IPS-18a (cell line): Measurements from ENCODE around the gene VPS41.
"Not testable (repeated sequence)": the region's sequence is repeated elsewhere in the genome, so short reads cannot be mapped to it uniquely, and the experiment has no call there.

Source experiments
- H3K27ac ChIP-seq: one replicate; pipeline ENCODE4 v1.5.1; 2013; ENCODE audit warnings: low read length
- H3K27me3 ChIP-seq: one replicate; pipeline ENCODE4 v1.6.1; 2013; ENCODE audit warnings: mild to moderate bottlenecking, low read length; ENCODE audit not compliant: control insufficient read depth, insufficient read depth
- H3K36me3 ChIP-seq: one replicate; pipeline ENCODE4 v1.6.1; 2013; ENCODE audit warnings: low read depth, low read length; ENCODE audit not compliant: control insufficient read depth
- H3K4me1 ChIP-seq: one replicate; pipeline ENCODE4 v1.6.1; 2013; ENCODE audit warnings: low read depth, low read length; ENCODE audit not compliant: control insufficient read depth
- H3K4me3 ChIP-seq: one replicate; pipeline ENCODE4 v1.5.1; 2013; ENCODE audit warnings: low read length
- H3K9ac ChIP-seq: one replicate; pipeline ENCODE4 v1.6.1; 2013; ENCODE audit warnings: mild to moderate bottlenecking, low read length, moderate library complexity
- H3K9me3 ChIP-seq: one replicate; pipeline ENCODE4 v1.6.1; 2013; ENCODE audit warnings: low read depth, low read length; ENCODE audit not compliant: control insufficient read depth

Gene VPS41

GRCh38 chr7:38908759-38909335 is at the start of gene VPS41:
TSS of gene VPS41 (minus strand) at chr7:38909191. CDS start at chr7:38909174, 17 bp downstream.
- no peaks in the 10 kb centered on the region for H3K9me3 ChIP-seq
- H3K4me3 ChIP-seq = peak within 1 kb of the TSS; percentile 85
- H3K27ac ChIP-seq = no peak within 1 kb of the TSS
- H3K27me3 ChIP-seq = no peaks in the 10 kb centered on the region
- no peaks in the 10 kb centered on the region for H3K4me1 ChIP-seq
- H3K9ac ChIP-seq = peak within 1 kb of the TSS; percentile 60
- no peaks in the 10 kb centered on the region for H3K36me3 ChIP-seq

DNA sequence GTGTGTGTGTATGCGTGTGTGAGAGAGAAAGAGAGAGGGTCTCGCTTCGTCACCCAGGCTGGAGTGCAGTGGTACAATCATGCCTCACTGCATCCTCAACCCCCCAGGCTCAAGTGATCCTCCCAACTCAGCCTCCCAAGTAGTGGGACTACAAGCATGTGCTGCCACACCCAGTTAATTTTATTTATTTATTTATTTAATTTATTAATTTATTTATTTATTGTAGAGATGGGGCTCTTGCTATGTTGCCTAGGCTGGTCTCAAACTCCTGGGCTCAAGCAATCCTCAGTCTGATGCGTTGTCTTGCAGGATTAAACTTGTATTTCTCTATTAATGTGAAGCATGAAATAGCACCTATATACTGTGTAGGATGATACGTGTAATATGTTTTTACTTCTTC is 46.9 kb upstream of the VPS41 start:
- Histone ChIP-seq H3K9me3 (no peaks in the 10 kb centered on the region), H3K36me3 (no peaks in the 10 kb centered on the region), H3K9ac (no peak overlapping the region)

GRCh38 chr7:38953971-38954370 is 45.0 kb upstream of the VPS41 start:
- Histone ChIP-seq H3K9me3 (no peaks in the 10 kb centered on the region), H3K9ac (no peak overlapping the region), H3K4me1 (no peaks in the 10 kb centered on the region), H3K27ac (no peak overlapping the region), H3K36me3 (no peaks in the 10 kb centered on the region), H3K27me3 (no peaks in the 10 kb centered on the region), H3K4me3 (no peak overlapping the region)

More for the DNA sequence above, 46.9 kb upstream of the VPS41 start:
- Histone ChIP-seq H3K4me3 (no peak overlapping the region), H3K27me3 (no peaks in the 10 kb centered on the region), H3K27ac (no peak overlapping the region), H3K4me1 (no peaks in the 10 kb centered on the region)

DNA sequence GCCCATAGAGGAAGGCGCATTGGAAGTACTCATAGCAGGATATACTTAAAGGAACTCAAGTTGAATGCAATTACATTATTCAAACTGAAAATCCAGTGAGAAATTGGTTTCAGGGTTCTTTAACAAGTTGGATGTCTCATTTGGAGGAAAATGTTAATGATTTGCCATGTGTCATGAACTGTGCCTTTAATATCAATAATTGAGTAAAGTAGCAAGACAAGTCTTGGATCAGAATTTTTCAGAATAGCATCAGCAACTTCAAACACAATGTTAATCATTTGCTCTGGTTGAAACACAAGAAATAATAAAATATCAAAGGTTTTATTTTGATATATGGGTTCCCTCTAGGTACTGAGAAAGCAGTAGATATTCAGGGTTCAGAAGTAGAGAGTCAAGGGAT is 44.2 kb upstream of the VPS41 start:
- H3K9ac ChIP-seq = no peak overlapping the region
- no peak overlapping the region for H3K4me3 ChIP-seq
- H3K4me1 ChIP-seq = no peaks in the 10 kb centered on the region
- H3K36me3 ChIP-seq = no peaks in the 10 kb centered on the region
- H3K27me3 ChIP-seq = no peaks in the 10 kb centered on the region
- H3K27ac ChIP-seq = no peak overlapping the region
- H3K9me3 ChIP-seq = no peaks in the 10 kb centered on the region

DNA sequence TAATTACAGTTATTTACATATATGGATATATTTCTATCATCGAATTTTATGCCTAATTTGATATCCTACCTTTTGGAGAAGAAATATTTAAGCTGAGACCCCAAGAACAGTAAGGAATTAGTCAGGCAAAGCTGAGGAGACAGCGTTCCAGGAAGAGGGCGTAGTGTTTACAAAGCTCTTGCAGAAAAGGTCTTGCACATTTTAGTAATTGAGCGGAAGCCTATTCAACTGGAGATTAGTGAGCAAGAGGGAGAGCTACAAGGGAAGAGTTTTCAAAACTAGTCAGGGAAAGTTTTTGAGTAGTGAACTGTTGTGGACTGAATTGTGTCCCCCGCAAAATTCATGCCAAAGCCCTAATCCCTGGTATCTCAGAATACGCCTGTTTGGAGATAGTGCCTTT is 42.2 kb upstream of the VPS41 start:
- no peaks in the 10 kb centered on the region for H3K4me1 ChIP-seq
- no peaks in the 10 kb centered on the region for H3K9me3 ChIP-seq
- no peak overlapping the region for H3K4me3 ChIP-seq
- no peak overlapping the region for H3K9ac ChIP-seq
- H3K27ac ChIP-seq = no peak overlapping the region
- no peaks in the 10 kb centered on the region for H3K27me3 ChIP-seq
- H3K36me3 ChIP-seq = no peaks in the 10 kb centered on the region

GRCh38 chr7:38950309-38950708 is 41.3 kb upstream of the VPS41 start:
- H3K27me3 ChIP-seq = no peaks in the 10 kb centered on the region
- H3K27ac ChIP-seq = no peak overlapping the region
- H3K4me3 ChIP-seq = no peak overlapping the region
- H3K9me3 ChIP-seq = no peaks in the 10 kb centered on the region
- no peak overlapping the region for H3K9ac ChIP-seq
- H3K4me1 ChIP-seq = no peaks in the 10 kb centered on the region
- H3K36me3 ChIP-seq = no peaks in the 10 kb centered on the region

GRCh38 chr7:38947541-38947940 is 38.5 kb upstream of the VPS41 start:
- not testable (repeated sequence) for H3K9me3 ChIP-seq

DNA sequence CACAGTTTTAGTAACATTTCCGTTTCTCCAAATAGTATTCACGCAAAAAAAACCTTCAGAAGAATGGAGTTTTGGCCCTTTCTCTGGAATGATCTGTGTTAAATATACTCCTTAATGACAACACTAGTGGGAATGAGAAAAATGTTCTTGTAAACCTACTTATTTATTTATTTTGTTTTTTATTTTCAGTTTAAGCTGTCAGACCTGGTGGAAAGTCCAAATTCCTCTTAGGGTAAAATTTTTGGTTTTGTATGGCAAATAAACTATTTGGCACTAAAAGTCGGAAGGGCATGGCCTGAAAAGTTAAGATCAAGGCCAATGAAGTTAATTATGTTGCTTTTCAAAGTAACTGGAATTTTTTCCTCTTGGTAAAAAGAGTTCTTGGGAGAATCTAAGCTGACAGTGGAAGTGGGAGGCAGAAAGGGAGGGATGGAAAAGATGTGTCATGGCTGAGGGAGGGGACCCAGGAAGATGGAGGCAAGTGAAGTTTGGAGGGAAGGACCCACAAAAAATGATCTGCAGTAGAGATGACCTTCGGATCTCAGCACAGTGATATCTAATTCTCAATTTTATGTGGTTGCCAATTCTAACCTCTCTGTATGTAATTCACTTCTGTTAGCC is 33.5 kb upstream of the VPS41 start:
- H3K9me3 ChIP-seq = no peaks in the 10 kb centered on the region
- no peaks in the 10 kb centered on the region for H3K36me3 ChIP-seq
- H3K4me3 ChIP-seq = no peak overlapping the region
- H3K9ac ChIP-seq = no peak overlapping the region
- no peaks in the 10 kb centered on the region for H3K27me3 ChIP-seq
- H3K27ac ChIP-seq = no peak overlapping the region
- no peaks in the 10 kb centered on the region for H3K4me1 ChIP-seq

More at GRCh38 chr7:38947541-38947940, 38.5 kb upstream of the VPS41 start:
- not testable (repeated sequence) for H3K9ac ChIP-seq, H3K27ac ChIP-seq, H3K4me3 ChIP-seq, H3K36me3 ChIP-seq, H3K27me3 ChIP-seq, H3K4me1 ChIP-seq

DNA sequence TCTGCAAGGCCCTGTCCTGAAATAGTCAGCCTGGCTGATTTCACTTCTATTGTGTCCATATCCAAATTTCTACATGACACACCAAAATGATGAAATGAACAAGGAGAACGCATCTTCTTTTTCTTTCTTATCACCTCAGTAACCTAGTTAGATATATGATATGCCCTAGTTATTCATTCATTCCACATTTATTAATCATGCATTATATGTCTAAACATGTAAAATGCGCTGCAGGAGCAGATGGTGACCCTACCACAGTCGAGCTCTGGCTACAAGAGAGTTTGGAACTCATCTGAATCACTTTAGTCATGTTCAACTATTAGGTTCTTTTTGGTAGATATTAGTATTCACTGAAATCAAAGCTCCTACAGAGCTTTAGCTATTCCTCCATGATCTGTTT is 31.8 kb upstream of the VPS41 start:
- no peaks in the 10 kb centered on the region for H3K9me3 ChIP-seq
- no peak overlapping the region for H3K4me3 ChIP-seq
- no peaks in the 10 kb centered on the region for H3K27me3 ChIP-seq
- H3K36me3 ChIP-seq = no peaks in the 10 kb centered on the region
- no peak overlapping the region for H3K27ac ChIP-seq
- H3K4me1 ChIP-seq = no peaks in the 10 kb centered on the region
- no peak overlapping the region for H3K9ac ChIP-seq

DNA sequence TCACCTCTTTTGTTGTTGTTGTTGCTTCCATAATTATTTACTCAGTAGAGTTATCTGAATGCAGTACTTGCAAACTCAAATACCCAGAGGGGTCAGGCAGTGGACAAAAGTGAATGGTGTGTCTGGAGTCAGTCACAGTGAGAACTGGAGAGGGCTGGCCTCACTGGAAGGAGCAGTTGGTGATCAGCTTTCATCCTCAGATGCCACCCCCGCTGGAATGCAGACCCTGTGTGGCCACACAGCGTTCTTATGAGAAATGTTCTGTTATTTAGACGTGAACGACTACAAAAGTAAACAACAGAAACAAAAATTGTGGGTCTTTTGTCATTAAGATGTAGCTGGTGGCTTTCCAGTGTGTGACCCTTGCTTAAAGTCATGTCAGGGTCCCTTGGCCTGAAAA is 29.6 kb upstream of the VPS41 start:
- H3K27me3 ChIP-seq = no peaks in the 10 kb centered on the region
- no peaks in the 10 kb centered on the region for H3K4me1 ChIP-seq
- H3K9ac ChIP-seq = no peak overlapping the region

DNA sequence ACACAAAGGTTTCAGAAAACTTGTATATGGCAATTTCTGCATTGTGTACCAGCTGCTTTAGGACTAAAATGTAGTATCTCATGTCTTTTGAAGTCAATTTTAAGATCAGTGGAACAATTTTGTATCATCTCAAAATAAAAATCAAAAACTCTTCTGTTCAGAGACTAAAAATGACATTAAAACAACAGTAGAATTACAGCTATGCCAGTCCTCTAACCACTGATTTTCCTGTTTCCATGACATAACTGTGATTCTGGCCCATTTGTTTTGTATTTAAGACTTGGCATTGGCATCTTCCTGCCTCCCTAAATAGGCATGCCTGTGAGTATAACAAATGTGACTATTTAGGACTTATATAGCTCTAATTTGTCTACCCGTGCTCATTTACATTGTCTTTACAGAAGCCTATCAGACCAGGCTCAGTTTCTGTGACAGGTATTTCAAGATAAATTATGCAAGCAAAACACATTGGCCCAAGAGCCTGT is 29.1 kb upstream of the VPS41 start:
- no peaks in the 10 kb centered on the region for H3K4me1 ChIP-seq
- H3K9ac ChIP-seq = no peak overlapping the region
- no peaks in the 10 kb centered on the region for H3K27me3 ChIP-seq
- H3K36me3 ChIP-seq = no peaks in the 10 kb centered on the region
- H3K27ac ChIP-seq = no peak overlapping the region
- H3K9me3 ChIP-seq = no peaks in the 10 kb centered on the region
- no peak overlapping the region for H3K4me3 ChIP-seq

More for the DNA sequence above, 29.6 kb upstream of the VPS41 start:
- Histone ChIP-seq H3K36me3 (no peaks in the 10 kb centered on the region), H3K27ac (no peak overlapping the region), H3K9me3 (no peaks in the 10 kb centered on the region), H3K4me3 (no peak overlapping the region)

GRCh38 chr7:38936641-38937040 is 27.6 kb upstream of the VPS41 start:
- Histone ChIP-seq H3K4me1 (no peaks in the 10 kb centered on the region), H3K4me3 (no peak overlapping the region), H3K27ac (no peak overlapping the region), H3K9me3 (no peaks in the 10 kb centered on the region), H3K36me3 (no peaks in the 10 kb centered on the region), H3K27me3 (no peaks in the 10 kb centered on the region), H3K9ac (no peak overlapping the region)
